Tibial nerve (tissue), 4 donors: ENCODE measurements around the gene MPP7. TPM values are rescaled to one million over a fixed set of nuclear protein-coding genes. Genes with fewer than 3 reads are reported as not detected.

Source experiments
- DNase-seq, 2 donors: peaks; one replicate each; pipeline ENCODE4 v3.0.0-alpha.2; 2019; ENCODE audit warnings: low spot score in 2 of 2
- H3K27ac ChIP-seq, 4 donors: fragments of 200-600 bp; sonication (generic) in 3 of 4; one replicate each; pipeline ENCODE4 v1.5.1; 2017 to 2019; ENCODE audit warnings: mild to moderate bottlenecking in 1 of 4
- H3K27me3 ChIP-seq, 2 donors: fragments of 200-600 bp; sonication (generic) in 1 of 2; one replicate each; pipeline versions ENCODE4 v1.5.1 to v1.6.0; 2017 to 2019
- H3K36me3 ChIP-seq, 3 donors: fragments of 200-600 bp; sonication (generic); one replicate each; pipeline ENCODE4 v1.5.1; 2018 to 2019
- H3K4me1 ChIP-seq, 4 donors: fragments of 200-600 bp; sonication (generic) in 3 of 4; one replicate each; pipeline ENCODE4 v1.5.1; 2017 to 2019
- H3K4me3 ChIP-seq, 4 donors: fragments of 200-600 bp; sonication (generic) in 3 of 4; one replicate each; pipeline ENCODE4 v1.5.1; 2017 to 2019; ENCODE audit warnings: mild to moderate bottlenecking in 1 of 4, moderate library complexity in 1 of 4
- H3K9me3 ChIP-seq, 4 donors: fragments of 200-600 bp; sonication (generic) in 3 of 4; one replicate each; pipeline ENCODE4 v1.5.1; 2017 to 2019
- CTCF ChIP-seq, 5 experiments: fragments of 200-600 bp in 3 of 5; fragments of 450-650 bp in 2 of 5; sonication (generic) in 3 of 5; IDR thresholded peaks; one replicate each; pipeline ENCODE4 v1.5.1; 2016 to 2019; ENCODE audit warnings: antibody characterized with exemption in 5 of 5, mild to moderate bottlenecking in 3 of 5, moderate library complexity in 2 of 5
- EP300 ChIP-seq, 2 donors: sonication (generic); formaldehyde crosslinking; IDR thresholded peaks; one replicate each; pipeline ENCODE4 v1.6.1; 2017; ENCODE audit warnings: antibody characterized with exemption in 2 of 2, mild to moderate bottlenecking in 1 of 2
- POLR2A ChIP-seq, 2 donors: fragments of 450-650 bp; IDR thresholded peaks; one replicate each; pipeline ENCODE4 v1.6.1; 2017; ENCODE audit warnings: antibody characterized with exemption in 2 of 2, mild to moderate bottlenecking in 2 of 2, moderate library complexity in 2 of 2
- WGBS, 2 donors: methylation state at CpG; one replicate each; pipeline ENCODE4 v1.1.5; 2018; 5-methylcytosine and 5-hydroxymethylcytosine counted together
- total RNA-seq, 4 donors: library from RNA; depleted of rRNA; stranded (reverse); fragments of >200 nt; gene quantifications; one replicate each; pipeline ENCODE4 v1.1.0, GENCODE V29; 2016

The MPP7 gene
- total RNA-seq, 4 donors from 2014 or later = 1.5 to 8.4 (median 4.3) TPM

GRCh38 chr10:28317760-28318159, 14.9 kb upstream of the MPP7 start:
- no peaks in the 10 kb centered on the region for H3K9me3 ChIP-seq
- DNase-seq = no peak
- 80 to 92% methylated on average over 7 of the region's 7 CpGs for WGBS, 2 donors
- no peaks in the 10 kb centered on the region for H3K27me3 ChIP-seq
- no peaks in the 10 kb centered on the region for H3K36me3 ChIP-seq
- TF ChIP-seq EP300 (IDR thresholded peaks at IDR 0.05) (no peak), CTCF (IDR thresholded peaks at IDR 0.05) (no peak), POLR2A (IDR thresholded peaks at IDR 0.05) (no peak)
- no peak overlapping the region for H3K4me3 ChIP-seq
- no peak overlapping the region for H3K27ac ChIP-seq
- no peaks in the 10 kb centered on the region for H3K4me1 ChIP-seq

- Histone ChIP-seq H3K4me1 (no peaks in the 10 kb centered on the region), H3K36me3 (no peaks in the 10 kb centered on the region), H3K4me3 (no peak overlapping the region), H3K9me3 (no peaks in the 10 kb centered on the region), H3K27ac (no peak overlapping the region), H3K27me3 (no peaks in the 10 kb centered on the region)
- no peak for TF ChIP-seq CTCF (IDR thresholded peaks at IDR 0.05)
- no peak for TF ChIP-seq POLR2A (IDR thresholded peaks at IDR 0.05)
- TF ChIP-seq EP300 (IDR thresholded peaks at IDR 0.05) = no peak
- WGBS, 2 donors = 73 to 77% methylated on average over 5 of the region's 5 CpGs
- no peak for DNase-seq
Observed at GRCh38 chr10:28316696-28317095, 13.8 kb upstream of the MPP7 start.

- H3K27ac ChIP-seq = no peak overlapping the region
- no peaks in the 10 kb centered on the region for H3K4me1 ChIP-seq
- whole genome bisulfite sequencing, 2 donors = 62 to 69% methylated on average over 4 of the region's 4 CpGs
- H3K27me3 ChIP-seq = no peaks in the 10 kb centered on the region
- no peaks in the 10 kb centered on the region for H3K9me3 ChIP-seq
- no peaks in the 10 kb centered on the region for H3K36me3 ChIP-seq
- TF ChIP-seq EP300 (IDR thresholded peaks at IDR 0.05) = no peak
- no peak for TF ChIP-seq CTCF (IDR thresholded peaks at IDR 0.05)
- no peak for TF ChIP-seq POLR2A (IDR thresholded peaks at IDR 0.05)
- DNase-seq = no peak
- H3K4me3 ChIP-seq = no peak overlapping the region
Observed at GRCh38 chr10:28315140-28315539, 12.3 kb upstream of the MPP7 start.

GRCh38 chr10:28314211-28314610, 11.3 kb upstream of the MPP7 start:
- H3K9me3 ChIP-seq = no peaks in the 10 kb centered on the region
- no peak for DNase-seq
- H3K27ac ChIP-seq = no peak overlapping the region
- TF ChIP-seq CTCF (IDR thresholded peaks at IDR 0.05) (no peak), POLR2A (IDR thresholded peaks at IDR 0.05) (no peak), EP300 (IDR thresholded peaks at IDR 0.05) (no peak)
- no peak overlapping the region for H3K4me3 ChIP-seq
- no peaks in the 10 kb centered on the region for H3K27me3 ChIP-seq
- 79 to 83% methylated on average over 5 of the region's 5 CpGs for WGBS, 2 donors
- H3K36me3 ChIP-seq = no peaks in the 10 kb centered on the region
- no peaks in the 10 kb centered on the region for H3K4me1 ChIP-seq

GRCh38 chr10:28312572-28312971, 9.7 kb upstream of the MPP7 start:
- WGBS, 2 donors = 78 to 81% methylated on average over 6 of the region's 6 CpGs
- Histone ChIP-seq H3K27ac (no peak overlapping the region), H3K9me3 (no peaks in the 10 kb centered on the region), H3K36me3 (no peaks in the 10 kb centered on the region), H3K4me3 (no peak overlapping the region), H3K27me3 (peaks cover 0 to 7% of the 10 kb centered on the region in 2 donors), H3K4me1 (no peaks in the 10 kb centered on the region)
- no peak for DNase-seq
- TF ChIP-seq CTCF (IDR thresholded peaks at IDR 0.05) (no peak), POLR2A (IDR thresholded peaks at IDR 0.05) (no peak), EP300 (IDR thresholded peaks at IDR 0.05) (no peak)
